Forelimb muscle (tissue), 1 donor: ENCODE results near the gene PRX. TPM values are rescaled to one million over a fixed set of nuclear protein-coding genes. Genes with fewer than 3 reads are reported as not detected.

ENCODE experiments used
- DNase-seq: peaks from one replicate; pipeline ENCODE4 v3.0.0-alpha.2; 2013; ENCODE audit warnings: low read depth
- polyA plus RNA-seq: library from polyadenylated mRNA; unstranded; fragments of 120-200 nt; gene quantifications from one replicate; pipeline ENCODE4 v1.2.1, GENCODE V29; 2013; ENCODE audit not compliant: insufficient read length

The PRX gene
- polyA plus RNA-seq, 1 donor = 7.7 TPM

- no peak for DNase-seq
Observed at GRCh38 chr19:40365010-40365409, 48.2 kb downstream of the PRX start.

GRCh38 chr19:40363069-40363468 is 50.1 kb downstream of the PRX start:
- DNase-seq = no peak

- no peak for DNase-seq
Observed at GRCh38 chr19:40362160-40362559, 51.0 kb downstream of the PRX start.

- no peak for DNase-seq
Observed at GRCh38 chr19:40360708-40361241, 52.4 kb downstream of the PRX start.

GRCh38 chr19:40360020-40360707 is 53.0 kb downstream of the PRX start:
- no peak for DNase-seq

- no peak for DNase-seq
Observed at GRCh38 chr19:40358773-40359172, 54.4 kb downstream of the PRX start.

- no peak for DNase-seq
Observed at GRCh38 chr19:40357640-40358039, 55.5 kb downstream of the PRX start.

- DNase-seq = no peak
Observed at GRCh38 chr19:40356681-40357595, 56.2 kb downstream of the PRX start.

GRCh38 chr19:40355975-40356680 is 57.0 kb downstream of the PRX start:
- no peak for DNase-seq

- no peak for DNase-seq
Observed at GRCh38 chr19:40348961-40349507, 64.1 kb downstream of the PRX start.

GRCh38 chr19:40348125-40348913 is 64.9 kb downstream of the PRX start, which contains the start of the genes C19orf47 and PLD3:
Gene C19orf47 (minus strand): TSS chr19:40348397. CDS start chr19:40341857, 6,540 bp downstream.
Gene PLD3 (plus strand): TSS chr19:40348695. CDS start chr19:40366484, 17,789 bp downstream.
- DNase-seq = peak; percentile 96

GRCh38 chr19:40344422-40344821 is 68.8 kb downstream of the PRX start:
- no peak for DNase-seq

Other genes with a start within 250 kb of the PRX start
- gene MAP3K10, start 222.0 kb downstream of the PRX start, polyA plus RNA-seq = 10.1 TPM
- 0.10 TPM for gene TTC9B, start 195.0 kb downstream of the PRX start, polyA plus RNA-seq
- gene CCNP, start 186.7 kb downstream of the PRX start, polyA plus RNA-seq = 0.65 TPM
- gene AKT2, start 128.0 kb downstream of the PRX start, polyA plus RNA-seq = 187 TPM
- gene C19orf47, start 65.0 kb downstream of the PRX start, polyA plus RNA-seq = 77.2 TPM
- gene PLD3, start 64.7 kb downstream of the PRX start, polyA plus RNA-seq = 232 TPM
- gene HIPK4, start 23.2 kb downstream of the PRX start, polyA plus RNA-seq = 2.5 TPM
- 5.8 TPM for gene SERTAD1, start 12.6 kb upstream of the PRX start, polyA plus RNA-seq
- 52.9 TPM for gene SERTAD3, start 31.0 kb upstream of the PRX start, polyA plus RNA-seq
- 32.2 TPM for gene BLVRB, start 52.4 kb upstream of the PRX start, polyA plus RNA-seq
- 0.33 TPM for gene SPTBN4, start 53.6 kb upstream of the PRX start, polyA plus RNA-seq
- 18.3 TPM for gene SHKBP1, start 163.5 kb upstream of the PRX start, polyA plus RNA-seq
- 239 TPM for gene LTBP4, start 188.0 kb upstream of the PRX start, polyA plus RNA-seq